ENCODE data around the gene NR6A1. TPM values are rescaled to one million over a fixed set of nuclear protein-coding genes. Genes with fewer than 3 reads are reported as not detected.

NR6A1 gene
- total RNA-seq, 1 experiment from 2014 or later, result 0.77 TPM

- no peak for ATAC-seq
These were observed 260.3 kb downstream of the NR6A1 start for GRCh38 chr9:124510650-124511425.

DNA sequence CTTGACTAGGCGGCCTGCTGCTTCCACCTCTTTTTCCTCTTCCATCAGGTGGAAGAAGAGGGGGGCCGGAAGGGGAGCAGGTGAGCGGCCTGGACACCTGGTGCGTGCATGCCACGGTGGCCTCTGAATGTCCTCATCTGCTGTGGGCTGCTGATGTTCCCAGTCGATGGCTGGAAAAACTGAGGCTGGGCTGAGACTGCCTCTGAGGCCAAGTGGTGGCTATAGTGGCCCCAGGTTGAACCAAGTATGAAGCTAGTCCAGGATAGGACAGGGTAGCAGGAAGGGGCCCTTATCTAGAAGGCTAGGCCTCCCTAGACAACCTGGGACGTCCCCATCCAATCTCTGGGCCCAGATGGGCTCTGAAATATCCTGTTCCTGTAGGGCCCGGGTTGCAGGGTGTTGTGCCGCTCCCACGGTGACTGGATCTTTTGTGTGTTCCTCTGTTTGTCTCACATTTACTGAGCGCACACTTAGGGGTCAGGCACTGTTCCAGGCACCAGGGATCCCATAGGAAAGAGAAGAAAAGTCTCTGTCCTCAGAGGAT lies 263.2 kb downstream of the NR6A1 start:
- Histone ChIP-seq H4K20me1 (ENCODE audit: low read length) (no peaks in the 10 kb centered on the region), H3K4me1 (ENCODE audit: insufficient read depth, low read length) (no peaks in the 10 kb centered on the region), H3K27ac (ENCODE audit: low read length) (no peak overlapping the region), H2AFZ (ENCODE audit: low read length) (no peak overlapping the region), H3K79me2 (ENCODE audit: low read length) (no peaks in the 10 kb centered on the region), H3F3A (ENCODE audit: low read length, unreplicated experiment) (no peaks in the 10 kb centered on the region), H3K4me2 (ENCODE audit: low read length) (no peak overlapping the region), H3K9me2 (replicated peaks; ENCODE audit: low read length) (no peaks in the 10 kb centered on the region), H3K9me3 (ENCODE audit: low read length) (no peaks in the 10 kb centered on the region), H3K36me3 (ENCODE audit: low read depth, low read length) (no peaks in the 10 kb centered on the region), H3K27me3 (ENCODE audit: low read length) (no peaks in the 10 kb centered on the region), H3K9ac (ENCODE audit: low read length) (no peak overlapping the region), H3K4me3 (ENCODE audit: low read length) (no peak overlapping the region)
- POLR2A ChIA-PET (ENCODE audit: unreplicated experiment), result no interaction called here
- ATAC-seq, result no peak
- no peak for DNase-seq
- CTCF ChIA-PET, result no interaction called here
- TF ChIP-seq EZH2 (IDR thresholded peaks at IDR 0.05; ENCODE audit: low read length, unreplicated experiment) (no peak), EZH2phosphoT487 (IDR thresholded peaks at IDR 0.05; ENCODE audit: borderline replicate concordance, low read length) (no peak)
- TF ChIP-seq, protein P1, sequence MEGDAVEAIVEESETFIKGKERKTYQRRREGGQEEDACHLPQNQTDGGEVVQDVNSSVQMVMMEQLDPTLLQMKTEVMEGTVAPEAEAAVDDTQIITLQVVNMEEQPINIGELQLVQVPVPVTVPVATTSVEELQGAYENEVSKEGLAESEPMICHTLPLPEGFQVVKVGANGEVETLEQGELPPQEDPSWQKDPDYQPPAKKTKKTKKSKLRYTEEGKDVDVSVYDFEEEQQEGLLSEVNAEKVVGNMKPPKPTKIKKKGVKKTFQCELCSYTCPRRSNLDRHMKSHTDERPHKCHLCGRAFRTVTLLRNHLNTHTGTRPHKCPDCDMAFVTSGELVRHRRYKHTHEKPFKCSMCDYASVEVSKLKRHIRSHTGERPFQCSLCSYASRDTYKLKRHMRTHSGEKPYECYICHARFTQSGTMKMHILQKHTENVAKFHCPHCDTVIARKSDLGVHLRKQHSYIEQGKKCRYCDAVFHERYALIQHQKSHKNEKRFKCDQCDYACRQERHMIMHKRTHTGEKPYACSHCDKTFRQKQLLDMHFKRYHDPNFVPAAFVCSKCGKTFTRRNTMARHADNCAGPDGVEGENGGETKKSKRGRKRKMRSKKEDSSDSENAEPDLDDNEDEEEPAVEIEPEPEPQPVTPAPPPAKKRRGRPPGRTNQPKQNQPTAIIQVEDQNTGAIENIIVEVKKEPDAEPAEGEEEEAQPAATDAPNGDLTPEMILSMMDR (conservative IDR thresholded peaks at IDR 0.05; ENCODE audit: low read depth, low read length), result no peak
- intact Hi-C loops (cut with micrococcal nuclease), result no loop called here
- BruUV-seq (replicated peaks), result no TSS peak

More at GRCh38 chr9:124510650-124511425, 260.3 kb downstream of the NR6A1 start:
- Histone ChIP-seq H3K36me3 (ENCODE audit: low read depth, low read length) (no peaks in the 10 kb centered on the region), H3K4me2 (ENCODE audit: low read length) (no peak overlapping the region), H3K4me1 (ENCODE audit: insufficient read depth, low read length) (no peaks in the 10 kb centered on the region), H2AFZ (ENCODE audit: low read length) (no peak overlapping the region), H3K4me3 (ENCODE audit: low read length) (no peak overlapping the region), H3F3A (ENCODE audit: low read length, unreplicated experiment) (no peaks in the 10 kb centered on the region), H3K9me2 (replicated peaks; ENCODE audit: low read length) (no peaks in the 10 kb centered on the region), H3K9ac (ENCODE audit: low read length) (no peak overlapping the region), H4K20me1 (ENCODE audit: low read length) (no peaks in the 10 kb centered on the region), H3K9me3 (ENCODE audit: low read length) (no peaks in the 10 kb centered on the region), H3K27me3 (ENCODE audit: low read length) (no peaks in the 10 kb centered on the region), H3K79me2 (ENCODE audit: low read length) (no peaks in the 10 kb centered on the region), H3K27ac (ENCODE audit: low read length) (no peak overlapping the region)
- no TSS peak for BruUV-seq (replicated peaks)
- POLR2A ChIA-PET (ENCODE audit: unreplicated experiment), result no interaction called here
- TF ChIP-seq EZH2 (IDR thresholded peaks at IDR 0.05; ENCODE audit: low read length, unreplicated experiment) (no peak), EZH2phosphoT487 (IDR thresholded peaks at IDR 0.05; ENCODE audit: borderline replicate concordance, low read length) (no peak)
- TF ChIP-seq, protein P1 (conservative IDR thresholded peaks at IDR 0.05; ENCODE audit: low read depth, low read length), result no peak
- DNase-seq, result no peak
- intact Hi-C loops (cut with micrococcal nuclease), result no loop called here
- CTCF ChIA-PET, result interaction anchor here (0.8 kb wide), 1 partner anchor 26 kb away, joined by 11 read pairs; no protein-coding TSS in a partner anchor
